ENCODE data around the gene SCRN1.

The SCRN1 gene

DNA sequence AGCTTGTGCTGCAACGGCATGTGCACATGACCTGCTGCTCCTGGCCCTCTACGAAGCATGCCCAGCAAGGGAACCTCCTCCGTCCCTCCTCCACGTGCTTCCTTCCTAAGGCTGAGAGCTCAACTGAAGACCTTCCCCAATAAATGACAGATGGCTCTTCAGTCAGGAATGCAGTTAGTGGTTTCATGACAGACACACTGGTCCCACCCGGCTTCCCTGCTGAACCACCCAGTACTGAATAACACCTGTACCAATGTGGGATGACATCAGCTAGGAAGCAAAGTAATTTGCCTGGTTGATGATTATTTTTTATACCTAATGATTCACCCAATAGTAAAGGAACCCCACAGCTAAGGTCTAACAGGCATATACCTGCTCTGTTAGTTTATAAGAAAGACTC, 69.1 kb downstream of the SCRN1 start:
- H4K20me1 ChIP-seq (ENCODE audit: insufficient read depth, low read length) = no peaks in the 10 kb centered on the region
- no peaks in the 10 kb centered on the region for H3K36me3 ChIP-seq (replicated peaks; ENCODE audit: insufficient read depth, low read length)
- H3K27ac ChIP-seq (ENCODE audit: low read length) = no peak overlapping the region
- H3K9ac ChIP-seq (ENCODE audit: low read length) = no peak overlapping the region
- H2AFZ ChIP-seq (ENCODE audit: low read length) = no peak overlapping the region
- DNase-seq = no peak
- H3K79me2 ChIP-seq (ENCODE audit: low read length) = no peaks in the 10 kb centered on the region
- no peaks in the 10 kb centered on the region for H3F3A ChIP-seq (ENCODE audit: insufficient read depth, low read length)
- no peak overlapping the region for H3K4me3 ChIP-seq (ENCODE audit: low read length)
- H3K9me2 ChIP-seq (replicated peaks; ENCODE audit: insufficient read depth, low read length) = no peaks in the 10 kb centered on the region
- H3K4me2 ChIP-seq (ENCODE audit: low read depth, low read length) = no peak overlapping the region
- no peak for TF ChIP-seq EZH2 (optimal IDR thresholded peaks at IDR 0.05; ENCODE audit: low read depth, low read length)
- no peak for TF ChIP-seq EZH2phosphoT487 (IDR thresholded peaks at IDR 0.05; ENCODE audit: low read length)
- TF ChIP-seq, protein P1, sequence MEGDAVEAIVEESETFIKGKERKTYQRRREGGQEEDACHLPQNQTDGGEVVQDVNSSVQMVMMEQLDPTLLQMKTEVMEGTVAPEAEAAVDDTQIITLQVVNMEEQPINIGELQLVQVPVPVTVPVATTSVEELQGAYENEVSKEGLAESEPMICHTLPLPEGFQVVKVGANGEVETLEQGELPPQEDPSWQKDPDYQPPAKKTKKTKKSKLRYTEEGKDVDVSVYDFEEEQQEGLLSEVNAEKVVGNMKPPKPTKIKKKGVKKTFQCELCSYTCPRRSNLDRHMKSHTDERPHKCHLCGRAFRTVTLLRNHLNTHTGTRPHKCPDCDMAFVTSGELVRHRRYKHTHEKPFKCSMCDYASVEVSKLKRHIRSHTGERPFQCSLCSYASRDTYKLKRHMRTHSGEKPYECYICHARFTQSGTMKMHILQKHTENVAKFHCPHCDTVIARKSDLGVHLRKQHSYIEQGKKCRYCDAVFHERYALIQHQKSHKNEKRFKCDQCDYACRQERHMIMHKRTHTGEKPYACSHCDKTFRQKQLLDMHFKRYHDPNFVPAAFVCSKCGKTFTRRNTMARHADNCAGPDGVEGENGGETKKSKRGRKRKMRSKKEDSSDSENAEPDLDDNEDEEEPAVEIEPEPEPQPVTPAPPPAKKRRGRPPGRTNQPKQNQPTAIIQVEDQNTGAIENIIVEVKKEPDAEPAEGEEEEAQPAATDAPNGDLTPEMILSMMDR (IDR thresholded peaks at IDR 0.05; ENCODE audit: low read length) = no peak
- H3K4me1 ChIP-seq (ENCODE audit: low read length) = no peaks in the 10 kb centered on the region
- no peaks in the 10 kb centered on the region for H3K9me3 ChIP-seq (replicated peaks; ENCODE audit: insufficient read depth, low read length)
- H3K27me3 ChIP-seq (replicated peaks; ENCODE audit: insufficient read depth, low read length) = no peaks in the 10 kb centered on the region

DNA sequence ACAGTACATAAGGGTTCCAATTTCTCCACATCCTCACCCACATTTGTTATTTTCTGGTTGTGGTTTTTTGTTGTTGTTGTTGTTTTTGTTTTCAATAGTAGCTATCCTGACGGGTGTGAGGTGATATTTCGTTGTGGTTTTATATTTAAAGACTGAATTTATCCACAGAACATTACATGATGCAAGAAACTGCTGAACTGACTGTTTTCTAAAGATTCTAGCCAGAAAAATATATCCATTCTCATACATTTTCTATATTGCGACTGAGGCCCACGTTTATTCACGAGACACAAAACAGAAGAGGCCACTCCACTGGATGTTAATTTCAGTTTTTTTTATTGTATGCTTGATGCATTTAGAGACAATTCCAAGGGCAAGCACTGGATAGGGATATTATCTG, 69.8 kb downstream of the SCRN1 start:
- Histone ChIP-seq H3K27me3 (replicated peaks; ENCODE audit: insufficient read depth, low read length) (no peaks in the 10 kb centered on the region), H3F3A (ENCODE audit: insufficient read depth, low read length) (no peaks in the 10 kb centered on the region), H3K9me3 (replicated peaks; ENCODE audit: insufficient read depth, low read length) (no peaks in the 10 kb centered on the region), H2AFZ (ENCODE audit: low read length) (no peak overlapping the region), H4K20me1 (ENCODE audit: insufficient read depth, low read length) (no peaks in the 10 kb centered on the region), H3K36me3 (replicated peaks; ENCODE audit: insufficient read depth, low read length) (no peaks in the 10 kb centered on the region), H3K9me2 (replicated peaks; ENCODE audit: insufficient read depth, low read length) (no peaks in the 10 kb centered on the region), H3K4me3 (ENCODE audit: low read length) (no peak overlapping the region), H3K4me2 (ENCODE audit: low read depth, low read length) (no peak overlapping the region), H3K4me1 (ENCODE audit: low read length) (no peaks in the 10 kb centered on the region), H3K9ac (ENCODE audit: low read length) (no peak overlapping the region), H3K79me2 (ENCODE audit: low read length) (no peaks in the 10 kb centered on the region), H3K27ac (ENCODE audit: low read length) (no peak overlapping the region)
- no peak for TF ChIP-seq EZH2 (optimal IDR thresholded peaks at IDR 0.05; ENCODE audit: low read depth, low read length)
- no peak for TF ChIP-seq EZH2phosphoT487 (IDR thresholded peaks at IDR 0.05; ENCODE audit: low read length)
- TF ChIP-seq, protein P1 (IDR thresholded peaks at IDR 0.05; ENCODE audit: low read length) = no peak
- DNase-seq = no peak

DNA sequence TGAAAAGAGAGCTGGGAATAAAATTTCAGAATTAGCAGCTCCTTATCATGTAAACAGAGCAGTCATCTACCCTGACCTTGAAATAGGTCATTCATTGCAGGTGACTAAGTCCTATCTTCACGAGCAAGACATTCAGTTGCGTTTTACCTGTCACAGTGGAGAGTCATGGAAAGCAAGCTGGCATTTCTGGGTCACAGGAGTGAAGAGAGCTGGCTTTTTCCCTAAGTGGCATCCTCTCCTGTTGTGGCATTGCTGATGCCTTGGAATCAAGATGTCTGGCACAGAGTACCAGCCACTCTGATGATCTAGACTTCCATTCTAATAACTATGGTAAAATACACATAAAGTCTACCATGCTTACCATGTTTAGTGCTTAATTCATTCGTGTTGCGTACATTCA, 70.8 kb downstream of the SCRN1 start:
- no peaks in the 10 kb centered on the region for H3K4me1 ChIP-seq (ENCODE audit: low read length)
- TF ChIP-seq EZH2 (optimal IDR thresholded peaks at IDR 0.05; ENCODE audit: low read depth, low read length) (no peak), EZH2phosphoT487 (IDR thresholded peaks at IDR 0.05; ENCODE audit: low read length) (no peak)
- TF ChIP-seq, protein P1 (IDR thresholded peaks at IDR 0.05; ENCODE audit: low read length) = no peak
- H3K27ac ChIP-seq (ENCODE audit: low read length) = no peak overlapping the region
- H3K4me2 ChIP-seq (ENCODE audit: low read depth, low read length) = no peak overlapping the region
- H3K36me3 ChIP-seq (replicated peaks; ENCODE audit: insufficient read depth, low read length) = no peaks in the 10 kb centered on the region
- H3K9ac ChIP-seq (ENCODE audit: low read length) = no peak overlapping the region
- no peaks in the 10 kb centered on the region for H3F3A ChIP-seq (ENCODE audit: insufficient read depth, low read length)
- no peak overlapping the region for H3K4me3 ChIP-seq (ENCODE audit: low read length)
- H3K9me2 ChIP-seq (replicated peaks; ENCODE audit: insufficient read depth, low read length) = no peaks in the 10 kb centered on the region
- H4K20me1 ChIP-seq (ENCODE audit: insufficient read depth, low read length) = no peaks in the 10 kb centered on the region
- H3K79me2 ChIP-seq (ENCODE audit: low read length) = no peaks in the 10 kb centered on the region
- no peak overlapping the region for H2AFZ ChIP-seq (ENCODE audit: low read length)
- no peaks in the 10 kb centered on the region for H3K27me3 ChIP-seq (replicated peaks; ENCODE audit: insufficient read depth, low read length)
- no peaks in the 10 kb centered on the region for H3K9me3 ChIP-seq (replicated peaks; ENCODE audit: insufficient read depth, low read length)
- DNase-seq = no peak
